HG03342 (cell line): Measurements from ENCODE around the gene AHDC1.

ENCODE experiments used
- ATAC-seq: cut with Tn5 transposase; IDR thresholded peaks from one replicate; pipeline ENCODE4 v1.9.1; 2021; ENCODE audit warnings: mild to moderate bottlenecking, moderate library complexity; ENCODE audit not compliant: unreplicated experiment

The AHDC1 gene

GRCh38 chr1:27522432-27523336 is 81.3 kb downstream of the AHDC1 start:
- no peak for ATAC-seq

DNA sequence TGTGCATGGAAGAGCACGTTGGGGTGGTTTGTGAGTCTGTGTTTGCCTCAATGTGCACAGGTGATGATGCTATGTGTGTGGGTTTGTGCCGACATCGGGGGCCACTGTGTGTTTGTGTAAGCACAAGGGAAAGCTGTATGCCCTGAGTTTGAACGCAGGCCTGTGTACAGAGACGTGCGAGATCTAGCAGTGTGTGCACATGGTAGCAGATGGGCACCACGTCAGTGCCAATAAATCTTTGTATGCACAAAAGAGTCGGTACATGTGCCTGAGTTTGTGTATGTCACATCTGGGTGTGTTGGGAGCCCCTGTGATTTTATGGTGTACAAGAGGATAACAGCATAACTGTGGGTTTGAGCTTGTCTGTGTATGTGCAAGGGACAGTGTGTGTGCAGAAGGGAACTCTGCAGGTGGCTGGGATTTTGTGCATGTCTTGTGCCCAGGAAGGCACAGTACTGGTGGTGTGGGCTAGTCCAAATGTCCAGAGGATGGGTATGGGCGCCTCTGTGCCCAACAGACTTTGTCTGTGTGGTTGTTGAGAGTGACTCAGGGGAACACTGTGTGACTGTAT is 82.0 kb downstream of the AHDC1 start:
- no peak for ATAC-seq

DNA sequence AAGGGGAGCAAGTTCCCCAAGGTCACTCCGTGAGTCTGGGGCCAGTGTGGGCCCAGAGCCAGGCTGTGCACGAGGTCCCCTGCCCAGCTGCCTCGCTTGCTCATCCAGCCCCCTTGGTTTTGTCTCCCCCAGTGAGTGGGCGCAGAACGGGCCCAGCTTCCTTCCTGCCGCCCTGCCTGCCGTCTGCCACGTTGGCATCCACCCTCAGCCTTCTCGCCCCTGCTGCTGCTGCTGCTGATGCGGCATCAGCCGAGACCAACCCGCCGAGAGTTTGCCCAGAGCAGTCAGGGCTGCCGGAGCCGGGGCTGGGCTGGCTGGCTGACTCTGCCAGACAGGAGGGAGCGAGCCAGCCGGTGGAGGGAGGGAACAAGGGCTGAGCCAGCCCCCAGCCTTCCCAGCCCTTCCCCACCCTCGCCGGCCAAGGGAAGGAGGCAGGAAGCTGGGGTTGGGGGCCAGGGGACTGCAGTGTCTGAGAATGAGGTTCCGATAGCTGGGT is 82.6 kb downstream of the AHDC1 start:
- ATAC-seq = no peak

DNA sequence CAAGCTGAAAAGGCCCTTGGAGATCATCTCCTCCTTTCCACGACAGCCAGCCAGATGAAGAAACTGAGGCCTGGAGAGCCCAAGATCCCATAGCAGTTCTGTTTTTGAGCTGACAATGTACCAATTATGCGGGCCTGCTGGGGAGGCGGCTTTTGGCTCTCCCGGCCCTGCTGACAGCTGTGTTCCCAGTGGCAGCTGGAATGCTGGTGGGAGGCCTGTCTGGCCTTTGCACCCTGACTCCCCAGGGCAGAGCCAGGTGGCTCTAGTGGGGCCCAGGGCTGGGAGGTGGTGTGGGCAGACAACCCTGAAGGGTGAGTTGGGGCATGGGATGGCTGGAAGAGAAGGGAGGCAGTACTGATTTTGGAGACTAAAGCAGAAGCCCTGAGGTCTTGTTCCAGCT is 83.3 kb downstream of the AHDC1 start:
- no peak for ATAC-seq

DNA sequence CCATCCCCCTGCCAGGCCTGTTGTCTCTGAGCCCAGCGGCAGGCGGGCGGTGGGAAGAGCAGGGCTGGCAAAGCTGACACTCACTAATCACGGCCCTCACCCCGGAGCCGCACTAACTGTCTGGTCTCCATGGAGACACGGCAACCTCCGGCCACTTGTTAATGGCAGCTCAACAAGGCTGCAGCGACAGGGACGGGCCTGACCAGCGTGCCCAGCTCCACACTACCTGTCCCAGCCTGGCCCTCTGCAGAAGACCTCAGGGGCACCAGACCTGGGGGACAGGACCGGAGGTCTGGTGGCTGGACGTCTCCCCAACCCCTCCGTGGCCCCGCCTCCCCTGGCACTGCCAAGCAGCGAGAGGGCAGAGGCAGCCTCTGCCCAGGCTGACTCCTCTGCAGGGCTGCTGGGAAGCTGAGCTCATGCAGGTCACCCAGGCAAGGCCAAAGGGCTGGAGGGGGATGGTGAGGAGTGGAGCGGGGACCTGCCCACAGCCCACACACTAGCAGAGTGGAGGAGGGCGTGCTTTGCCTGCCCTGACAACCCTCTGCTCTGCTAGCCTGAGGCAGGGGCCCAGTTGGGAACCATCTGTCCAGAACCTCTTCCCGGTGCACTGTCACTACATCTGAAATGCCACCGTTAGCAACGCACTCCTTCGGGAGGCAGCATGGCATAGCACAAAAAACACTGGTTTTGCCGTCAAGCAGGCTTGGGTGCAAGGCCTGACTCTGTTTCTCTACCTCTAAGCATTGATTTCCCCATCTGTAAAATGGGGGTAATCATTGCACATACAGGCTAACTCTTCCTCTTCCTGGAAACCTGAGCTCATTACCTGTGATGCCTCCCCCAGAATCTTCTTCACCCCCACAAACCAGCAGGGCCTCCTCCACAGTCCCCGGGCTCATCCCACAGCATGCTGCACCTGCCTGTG is 84.3 kb downstream of the AHDC1 start:
- no peak for ATAC-seq

- ATAC-seq = no peak
Measured at GRCh38 chr1:27518808-27519207, 85.1 kb downstream of the AHDC1 start.

GRCh38 chr1:27517907-27518718 is 85.8 kb downstream of the AHDC1 start:
- no peak for ATAC-seq

DNA sequence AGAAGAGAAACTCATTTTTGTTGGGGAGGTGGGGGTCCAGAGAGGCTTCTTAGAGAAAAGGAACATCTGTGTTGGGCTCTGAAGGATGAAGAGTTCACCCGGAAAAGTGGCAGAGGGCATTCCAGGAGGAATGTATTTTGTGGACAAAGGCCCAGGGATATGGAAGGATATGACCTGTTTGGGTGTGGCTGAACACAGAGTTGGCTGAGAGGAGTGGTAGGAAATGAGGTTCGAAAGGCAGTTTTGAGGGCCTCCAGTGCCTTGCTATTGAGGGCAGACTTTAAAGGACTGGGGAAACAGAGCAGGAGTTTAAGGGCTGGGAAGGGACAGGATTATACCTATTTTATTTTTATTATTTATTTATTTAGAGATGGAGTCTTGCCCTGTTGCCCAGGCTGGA is 86.6 kb downstream of the AHDC1 start:
- no peak for ATAC-seq

GRCh38 chr1:27515626-27516025 is 88.3 kb downstream of the AHDC1 start:
- ATAC-seq = no peak

DNA sequence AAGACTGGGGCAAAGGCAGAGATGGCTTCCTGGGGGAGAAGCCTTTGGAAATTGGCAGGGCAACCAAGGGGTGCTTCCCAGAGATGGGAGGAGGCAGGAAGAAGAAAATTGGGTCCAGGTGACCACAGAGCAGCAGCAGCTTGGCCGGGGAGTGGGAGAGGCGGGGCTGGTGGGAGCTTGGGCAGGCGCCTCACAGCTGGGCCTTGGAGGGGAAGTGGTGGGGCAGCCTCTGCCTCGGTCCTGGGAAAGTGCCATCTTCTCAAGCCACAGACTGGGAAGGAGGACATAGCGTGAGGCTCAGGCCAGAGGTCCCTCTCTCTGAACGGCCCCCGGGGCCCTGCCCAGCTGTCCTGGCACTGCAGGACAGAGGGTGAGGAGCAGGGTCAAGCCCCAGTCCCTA is 90.0 kb downstream of the AHDC1 start:
- ATAC-seq = no peak

DNA sequence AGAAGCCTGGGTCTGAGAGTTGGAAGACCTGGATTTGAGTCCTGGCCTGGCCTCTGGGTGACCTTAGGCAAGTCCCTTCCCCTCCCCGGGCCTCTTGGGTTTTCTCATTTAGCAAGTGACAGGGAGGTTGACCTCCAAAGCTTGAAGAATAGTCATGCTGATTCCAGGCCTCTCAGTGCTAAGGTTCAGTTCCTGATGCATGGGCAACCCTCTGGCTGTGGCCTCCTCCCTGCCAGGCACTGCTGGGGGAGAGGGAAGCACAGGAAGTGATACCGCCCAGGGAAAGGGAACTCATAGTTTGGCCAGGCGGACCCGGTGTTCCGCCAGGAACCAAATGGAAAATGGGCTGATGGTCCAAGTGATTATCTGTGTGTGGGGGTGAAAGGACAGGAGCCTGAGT is 90.4 kb downstream of the AHDC1 start:
- no peak for ATAC-seq

- ATAC-seq = no peak
Measured at GRCh38 chr1:27509127-27510080, 94.5 kb downstream of the AHDC1 start.

- no peak for ATAC-seq
Measured at GRCh38 chr1:27507960-27508665, 95.8 kb downstream of the AHDC1 start.

DNA sequence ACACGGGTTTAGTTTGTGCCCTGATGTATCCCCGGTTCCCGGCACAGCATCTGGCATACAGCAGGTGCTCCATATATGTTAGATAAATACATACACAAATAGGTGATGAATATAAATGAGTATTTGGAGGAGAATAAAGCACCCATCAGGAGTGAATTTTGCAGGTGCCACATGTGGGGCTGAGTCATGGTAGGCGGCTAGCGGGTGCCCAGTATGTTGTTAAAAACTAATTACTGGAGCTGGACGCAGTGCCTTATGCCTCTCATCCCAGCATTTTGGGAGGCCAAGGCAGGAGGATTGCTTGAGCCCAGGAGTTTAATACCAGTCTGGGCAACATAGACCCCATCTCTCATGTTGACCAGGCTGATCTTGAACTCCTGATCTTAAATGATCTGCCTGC is 97.2 kb downstream of the AHDC1 start:
- ATAC-seq = no peak

GRCh38 chr1:27505420-27505680 is 98.6 kb downstream of the AHDC1 start:
- no peak for ATAC-seq

GRCh38 chr1:27504588-27505419 is 99.1 kb downstream of the AHDC1 start:
- no peak for ATAC-seq

GRCh38 chr1:27503844-27504587 is 99.9 kb downstream of the AHDC1 start:
- no peak for ATAC-seq
